ENCODE measurements around the gene RASGRF1. TPM values are rescaled to one million over a fixed set of nuclear protein-coding genes. Genes with fewer than 3 reads are reported as not detected.
A peak's percentile ranks its signal among the peaks of the same experiment; 100 is the strongest.

RASGRF1 gene
- total RNA-seq, 1 experiment from 2014 or later, result 0.59 TPM

GRCh38 chr15:79049416-79049815, 41.2 kb downstream of the RASGRF1 start:
- in situ Hi-C loops (cut with HindIII; ENCODE audit: low pct_unique_long_range_greater_than_20kb, low sequenced_read_pairs) (no loop called here), intact Hi-C loops (cut with micrococcal nuclease; ENCODE audit: unreplicated experiment) (no loop called here)
- no peak for DNase-seq (ENCODE audit: low read depth, low spot score)
- H3K36me3 ChIP-seq (ENCODE audit: control insufficient read depth, insufficient read depth, low read length), result no peaks in the 10 kb centered on the region
- H3K9me3 ChIP-seq (ENCODE audit: control insufficient read depth, insufficient read depth, low read depth, low read length), result no peaks in the 10 kb centered on the region
- ChIA-PET CTCF (no interaction called here), POLR2A (no interaction called here)
- BruUV-seq (replicated peaks), result no TSS peak
- no peak overlapping the region for H3K4me3 ChIP-seq (ENCODE audit: low read depth in 2 of 2, low read length in 2 of 2)
- H3K27ac ChIP-seq (ENCODE audit: low read length), result no peak overlapping the region
- H3K4me1 ChIP-seq (ENCODE audit: control insufficient read depth, insufficient read depth, low read length), result no peaks in the 10 kb centered on the region
- TF ChIP-seq SIN3A (IDR thresholded peaks at IDR 0.05; ENCODE audit: borderline replicate concordance, insufficient read depth, low read depth, low read length), result no peak
- TF ChIP-seq, protein P1, sequence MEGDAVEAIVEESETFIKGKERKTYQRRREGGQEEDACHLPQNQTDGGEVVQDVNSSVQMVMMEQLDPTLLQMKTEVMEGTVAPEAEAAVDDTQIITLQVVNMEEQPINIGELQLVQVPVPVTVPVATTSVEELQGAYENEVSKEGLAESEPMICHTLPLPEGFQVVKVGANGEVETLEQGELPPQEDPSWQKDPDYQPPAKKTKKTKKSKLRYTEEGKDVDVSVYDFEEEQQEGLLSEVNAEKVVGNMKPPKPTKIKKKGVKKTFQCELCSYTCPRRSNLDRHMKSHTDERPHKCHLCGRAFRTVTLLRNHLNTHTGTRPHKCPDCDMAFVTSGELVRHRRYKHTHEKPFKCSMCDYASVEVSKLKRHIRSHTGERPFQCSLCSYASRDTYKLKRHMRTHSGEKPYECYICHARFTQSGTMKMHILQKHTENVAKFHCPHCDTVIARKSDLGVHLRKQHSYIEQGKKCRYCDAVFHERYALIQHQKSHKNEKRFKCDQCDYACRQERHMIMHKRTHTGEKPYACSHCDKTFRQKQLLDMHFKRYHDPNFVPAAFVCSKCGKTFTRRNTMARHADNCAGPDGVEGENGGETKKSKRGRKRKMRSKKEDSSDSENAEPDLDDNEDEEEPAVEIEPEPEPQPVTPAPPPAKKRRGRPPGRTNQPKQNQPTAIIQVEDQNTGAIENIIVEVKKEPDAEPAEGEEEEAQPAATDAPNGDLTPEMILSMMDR (IDR thresholded peaks at IDR 0.05), result no peak
- TF ChIP-seq REST (IDR thresholded peaks at IDR 0.05; ENCODE audit: insufficient read depth in 1 of 2, low read depth in 2 of 2, low read length in 1 of 2), result no peak
- TF ChIP-seq POLR2AphosphoS5 (IDR thresholded peaks at IDR 0.05; ENCODE audit: low read depth, low read length), result no peak
- no peak for TF ChIP-seq TCF7L2 (IDR thresholded peaks at IDR 0.05; ENCODE audit: low read depth, low read length)
- ATAC-seq, result no peak
- H3K27me3 ChIP-seq (ENCODE audit: control insufficient read depth, insufficient read depth, low read length), result no peaks in the 10 kb centered on the region

DNA sequence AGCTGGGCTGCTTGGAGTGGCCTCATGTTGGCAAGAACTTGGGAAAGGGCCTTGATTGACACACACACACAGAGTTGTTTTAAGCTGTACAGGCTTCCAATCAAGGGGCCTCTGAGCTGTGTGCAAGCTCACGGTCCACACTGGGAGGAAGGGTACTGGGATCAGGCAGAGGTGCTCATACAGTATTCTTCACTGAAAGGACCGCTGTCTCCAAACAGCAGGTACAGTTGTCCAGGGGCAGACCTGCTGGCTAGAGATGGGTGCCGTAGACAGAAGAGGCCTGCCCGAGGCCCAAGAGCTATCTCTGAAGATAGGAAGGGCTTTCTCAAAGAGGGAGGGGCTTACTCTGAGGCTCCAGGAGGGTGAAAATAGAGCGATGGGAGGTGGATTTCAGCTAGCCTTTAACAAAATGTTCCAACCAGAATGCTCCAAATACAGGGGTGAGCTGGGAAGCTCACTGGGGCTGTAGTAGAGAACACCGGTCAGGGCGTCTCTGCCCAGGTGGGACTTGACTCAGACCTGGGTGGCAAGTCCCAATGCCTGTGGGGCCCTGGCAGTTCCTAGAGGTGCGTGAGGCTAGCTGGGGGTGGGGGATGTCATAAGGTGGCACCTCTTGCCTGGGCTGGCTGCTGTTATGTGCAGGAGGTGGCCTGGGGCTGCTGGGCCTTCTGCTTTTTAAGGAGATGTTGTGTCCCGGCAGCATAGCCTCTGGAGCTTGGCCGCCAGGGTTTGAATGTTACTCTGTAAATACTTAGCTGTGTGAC, 42.7 kb downstream of the RASGRF1 start:
- no peak overlapping the region for H3K27ac ChIP-seq (ENCODE audit: low read length)
- CTCF ChIA-PET, result interaction anchor here (1.7 kb wide), 1 partner anchor 20 kb away, joined by 5 read pairs; no protein-coding TSS in a partner anchor
- in situ Hi-C loops (cut with HindIII; ENCODE audit: low pct_unique_long_range_greater_than_20kb, low sequenced_read_pairs) (no loop called here), intact Hi-C loops (cut with micrococcal nuclease; ENCODE audit: unreplicated experiment) (no loop called here)
- H3K27me3 ChIP-seq (ENCODE audit: control insufficient read depth, insufficient read depth, low read length), result no peaks in the 10 kb centered on the region
- no peaks in the 10 kb centered on the region for H3K36me3 ChIP-seq (ENCODE audit: control insufficient read depth, insufficient read depth, low read length)
- 0 out of 2 replicates have a peak, but pooled peaks have one; percentile 52 for ATAC-seq
- TF ChIP-seq REST (IDR thresholded peaks at IDR 0.05; ENCODE audit: insufficient read depth in 1 of 2, low read depth in 2 of 2, low read length in 1 of 2), result no peak
- TF ChIP-seq TCF7L2 (IDR thresholded peaks at IDR 0.05; ENCODE audit: low read depth, low read length), result no peak
- TF ChIP-seq, protein P1 (IDR thresholded peaks at IDR 0.05), result no peak
- no peak for TF ChIP-seq POLR2AphosphoS5 (IDR thresholded peaks at IDR 0.05; ENCODE audit: low read depth, low read length)
- TF ChIP-seq SIN3A (IDR thresholded peaks at IDR 0.05; ENCODE audit: borderline replicate concordance, insufficient read depth, low read depth, low read length), result no peak
- BruUV-seq (replicated peaks), result no TSS peak
- DNase-seq (ENCODE audit: low read depth, low spot score), result no peak
- H3K9me3 ChIP-seq (ENCODE audit: control insufficient read depth, insufficient read depth, low read depth, low read length), result no peaks in the 10 kb centered on the region
- no peaks in the 10 kb centered on the region for H3K4me1 ChIP-seq (ENCODE audit: control insufficient read depth, insufficient read depth, low read length)
- H3K4me3 ChIP-seq (ENCODE audit: low read depth in 2 of 2, low read length in 2 of 2), result no peak overlapping the region
- POLR2A ChIA-PET, result no interaction called here

All from Panc1 (cell line).